ENCODE results near the gene FOLR2.
A peak's percentile ranks its signal among the peaks of the same experiment; 100 is the strongest.

Gene FOLR2

DNA sequence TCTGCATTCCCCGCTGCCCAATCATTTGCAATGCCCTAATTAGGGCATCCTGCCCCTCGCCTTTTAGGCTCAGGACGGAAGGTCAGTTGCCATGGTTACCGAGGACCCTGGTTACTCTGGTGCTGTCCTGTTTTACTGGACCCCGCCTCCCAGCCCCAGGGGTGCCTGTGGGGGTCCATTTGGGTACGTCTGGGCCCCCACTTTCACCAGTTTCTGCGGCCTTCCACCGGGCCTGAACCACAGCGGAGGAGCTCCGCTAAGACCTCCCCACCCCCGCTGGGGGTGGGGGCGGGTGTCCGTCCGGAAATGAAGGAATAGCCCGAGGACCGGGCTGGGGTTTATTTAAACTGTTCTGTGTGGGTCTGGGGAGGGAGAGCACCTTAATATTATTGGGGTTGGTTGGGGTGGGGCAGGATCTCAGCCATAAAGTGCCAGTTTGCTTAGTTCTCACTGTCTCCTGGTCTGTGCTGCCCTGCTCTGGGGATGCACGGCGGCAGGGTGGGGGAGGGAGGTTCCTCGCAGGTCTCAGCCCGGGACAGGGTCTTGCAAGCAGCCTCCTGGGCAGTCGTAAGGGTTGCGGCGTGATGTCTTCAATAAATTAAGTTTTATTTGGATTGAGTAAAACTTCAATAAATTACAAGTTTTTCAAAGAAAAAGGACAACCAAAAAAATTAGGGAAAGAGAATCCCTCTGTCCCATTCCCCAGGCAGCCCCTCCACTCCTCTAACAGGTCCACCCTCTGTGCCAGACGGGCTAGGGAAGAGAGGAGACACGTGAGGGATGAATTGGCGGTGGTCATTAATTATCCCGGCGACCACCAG, 22.1 kb downstream of the FOLR2 start:
- DNase-seq (ENCODE audit: low read depth, low spot score), result no peak
- POLR2A ChIA-PET, result interaction anchor here (0.7 to 2.4 kb wide), 3 partner anchors 11 to 114 kb away, joined by 4 to 16 read pairs (median 6); partner anchors contain the start of gene INPPL1
- TF ChIP-seq, protein P1, sequence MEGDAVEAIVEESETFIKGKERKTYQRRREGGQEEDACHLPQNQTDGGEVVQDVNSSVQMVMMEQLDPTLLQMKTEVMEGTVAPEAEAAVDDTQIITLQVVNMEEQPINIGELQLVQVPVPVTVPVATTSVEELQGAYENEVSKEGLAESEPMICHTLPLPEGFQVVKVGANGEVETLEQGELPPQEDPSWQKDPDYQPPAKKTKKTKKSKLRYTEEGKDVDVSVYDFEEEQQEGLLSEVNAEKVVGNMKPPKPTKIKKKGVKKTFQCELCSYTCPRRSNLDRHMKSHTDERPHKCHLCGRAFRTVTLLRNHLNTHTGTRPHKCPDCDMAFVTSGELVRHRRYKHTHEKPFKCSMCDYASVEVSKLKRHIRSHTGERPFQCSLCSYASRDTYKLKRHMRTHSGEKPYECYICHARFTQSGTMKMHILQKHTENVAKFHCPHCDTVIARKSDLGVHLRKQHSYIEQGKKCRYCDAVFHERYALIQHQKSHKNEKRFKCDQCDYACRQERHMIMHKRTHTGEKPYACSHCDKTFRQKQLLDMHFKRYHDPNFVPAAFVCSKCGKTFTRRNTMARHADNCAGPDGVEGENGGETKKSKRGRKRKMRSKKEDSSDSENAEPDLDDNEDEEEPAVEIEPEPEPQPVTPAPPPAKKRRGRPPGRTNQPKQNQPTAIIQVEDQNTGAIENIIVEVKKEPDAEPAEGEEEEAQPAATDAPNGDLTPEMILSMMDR (IDR thresholded peaks at IDR 0.05; ENCODE audit: insufficient read depth, low read length, missing control alignments), result no peak
- H3K4me3 ChIP-seq (ENCODE audit: low read depth, low read length), result no peak overlapping the region; the same call in 1 of the 2 replicates
- CTCF ChIA-PET, result interaction anchor here (0.7 to 5.9 kb wide), 18 partner anchors 7 to 262 kb away, joined by 3 to 76 read pairs (median 5); partner anchors contain the start of genes FOLR2 and INPPL1

DNA sequence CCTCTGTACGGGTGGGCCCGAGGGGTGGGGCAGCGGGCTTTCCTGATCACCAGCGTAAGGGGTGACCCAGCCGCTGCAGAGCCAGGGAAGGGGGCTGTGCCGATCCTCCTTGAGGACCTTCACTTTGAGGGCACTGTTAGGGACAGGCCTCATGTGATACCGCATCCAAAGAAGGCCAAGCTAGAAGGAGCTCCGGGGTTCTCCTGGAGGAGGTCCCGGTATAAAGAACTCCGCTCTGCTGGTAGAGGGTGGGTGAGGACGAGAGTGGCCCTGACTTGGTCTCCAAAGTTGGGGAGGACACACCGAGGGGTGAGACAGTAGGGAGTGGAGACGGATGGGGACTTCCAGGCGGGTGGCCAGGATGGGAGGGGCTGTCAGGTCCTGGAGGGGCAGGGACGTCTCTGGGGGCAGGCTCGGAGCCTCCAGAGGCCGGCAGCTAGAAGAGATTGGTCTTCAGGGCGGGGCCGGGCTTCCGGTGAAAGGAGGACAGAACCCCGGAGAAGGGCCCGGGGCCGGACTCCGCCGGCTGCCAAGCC, 22.8 kb downstream of the FOLR2 start:
- POLR2A ChIA-PET, result interaction anchor here (0.7 to 2.4 kb wide), 3 partner anchors 10 to 15 kb away, joined by 3 to 16 read pairs (median 6); partner anchors contain the start of gene INPPL1
- TF ChIP-seq, protein P1 (IDR thresholded peaks at IDR 0.05; ENCODE audit: insufficient read depth, low read length, missing control alignments), result no peak
- H3K4me3 ChIP-seq (ENCODE audit: low read depth, low read length), result peak overlapping the region; percentile 38
- CTCF ChIA-PET, result interaction anchor here (0.7 to 5.9 kb wide), 5 partner anchors 11 to 214 kb away, joined by 3 to 76 read pairs (median 24); partner anchors contain the start of gene INPPL1
- DNase-seq (ENCODE audit: low read depth, low spot score), result no peak

DNA sequence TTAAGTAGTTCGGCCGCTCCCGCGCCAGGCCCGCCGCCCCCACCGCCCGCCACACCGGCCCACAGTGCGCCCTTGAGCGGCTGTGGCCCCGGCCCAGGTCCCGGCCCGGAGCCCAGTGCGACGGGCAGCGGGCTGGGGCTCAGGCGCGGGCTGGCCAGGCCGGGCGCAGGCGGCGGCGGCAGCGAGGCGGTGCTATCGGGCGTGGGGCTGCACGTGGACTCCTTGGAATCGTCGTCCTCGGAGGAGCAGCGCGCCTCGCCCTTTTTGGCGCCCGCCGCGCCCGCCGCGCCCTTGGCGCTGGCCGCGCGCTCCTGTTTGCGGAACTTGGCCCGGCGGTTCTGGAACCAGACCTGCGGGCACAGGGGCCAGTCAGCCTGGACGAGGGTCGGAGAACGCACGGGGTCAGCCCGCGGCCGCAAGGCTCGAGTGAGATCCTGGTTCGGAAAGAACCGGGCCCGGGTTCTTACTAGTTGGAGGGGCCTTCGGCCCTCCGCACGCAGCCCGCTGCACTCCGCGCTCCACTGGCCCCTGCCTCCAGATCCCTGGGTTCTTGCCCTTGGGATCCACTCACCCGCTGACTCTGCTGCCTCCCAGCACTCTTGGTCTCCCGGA, 23.4 kb downstream of the FOLR2 start:
- CTCF ChIA-PET, result interaction anchor here (0.7 to 6.8 kb wide), 12 partner anchors 10 to 191 kb away, joined by 3 to 76 read pairs (median 4); partner anchors contain the start of gene INPPL1
- peak overlapping the region; percentile 38; the same call in 1 of the 2 replicates for H3K4me3 ChIP-seq (ENCODE audit: low read depth, low read length)
- POLR2A ChIA-PET, result interaction anchor here (0.7 to 2.4 kb wide), 5 partner anchors 9 to 15 kb away, joined by 3 to 16 read pairs (median 4); partner anchors contain the start of gene INPPL1
- TF ChIP-seq, protein P1 (IDR thresholded peaks at IDR 0.05; ENCODE audit: insufficient read depth, low read length, missing control alignments), result no peak
- DNase-seq (ENCODE audit: low read depth, low spot score), result no peak

DNA sequence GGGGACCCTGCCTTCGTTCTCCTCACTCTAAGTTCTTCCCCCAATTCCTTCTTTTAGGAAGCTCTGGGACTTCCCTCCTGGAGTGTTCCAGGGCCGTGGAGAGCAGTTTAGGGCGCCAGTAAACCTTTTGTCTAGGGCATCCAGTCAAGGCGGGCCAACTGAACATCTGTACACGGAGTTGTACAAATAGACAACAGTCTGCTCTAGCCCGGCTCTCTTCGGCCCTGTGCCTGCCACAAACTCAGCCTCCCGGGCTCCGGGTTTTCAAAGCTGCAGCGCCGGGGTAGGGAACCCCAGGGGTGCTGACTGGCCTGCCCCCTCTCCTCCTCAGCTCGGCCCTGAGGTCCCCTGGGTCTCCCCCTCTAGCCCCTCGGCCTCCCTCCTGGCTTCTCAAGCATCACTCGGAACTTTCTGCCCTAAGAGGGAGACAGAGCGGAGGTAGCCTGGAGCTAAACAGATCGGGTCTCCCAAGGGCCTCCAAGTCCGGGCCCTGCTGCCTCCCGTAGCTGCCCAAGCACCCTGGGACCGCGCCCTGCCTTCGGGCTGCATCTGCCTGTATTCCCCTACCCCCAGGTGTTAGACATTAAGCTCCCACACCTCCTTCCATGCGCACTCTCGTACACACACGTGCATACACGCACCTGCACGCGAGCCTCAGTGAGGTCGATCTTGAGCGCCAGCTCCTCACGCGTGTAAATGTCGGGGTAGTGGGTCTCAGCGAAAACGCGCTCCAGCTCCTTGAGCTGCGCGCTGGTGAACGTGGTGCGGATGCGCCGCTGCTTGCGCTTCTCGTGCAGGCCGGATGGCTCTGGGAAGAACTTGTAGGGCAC, 24.1 kb downstream of the FOLR2 start:
- ChIA-PET CTCF (interaction anchor here (0.7 to 6.8 kb wide), 11 partner anchors 10 to 263 kb away, joined by 3 to 44 read pairs (median 4); no protein-coding TSS in a partner anchor), POLR2A (interaction anchor here (0.6 to 1.4 kb wide), 4 partner anchors 8 to 190 kb away, joined by 3 to 6 read pairs (median 4); partner anchors contain the start of gene INPPL1)
- TF ChIP-seq, protein P1 (IDR thresholded peaks at IDR 0.05; ENCODE audit: insufficient read depth, low read length, missing control alignments), result no peak
- H3K4me3 ChIP-seq (ENCODE audit: low read depth, low read length), result peak overlapping the region; percentile 38; the same call in 1 of the 2 replicates
- no peak for DNase-seq (ENCODE audit: low read depth, low spot score)

DNA sequence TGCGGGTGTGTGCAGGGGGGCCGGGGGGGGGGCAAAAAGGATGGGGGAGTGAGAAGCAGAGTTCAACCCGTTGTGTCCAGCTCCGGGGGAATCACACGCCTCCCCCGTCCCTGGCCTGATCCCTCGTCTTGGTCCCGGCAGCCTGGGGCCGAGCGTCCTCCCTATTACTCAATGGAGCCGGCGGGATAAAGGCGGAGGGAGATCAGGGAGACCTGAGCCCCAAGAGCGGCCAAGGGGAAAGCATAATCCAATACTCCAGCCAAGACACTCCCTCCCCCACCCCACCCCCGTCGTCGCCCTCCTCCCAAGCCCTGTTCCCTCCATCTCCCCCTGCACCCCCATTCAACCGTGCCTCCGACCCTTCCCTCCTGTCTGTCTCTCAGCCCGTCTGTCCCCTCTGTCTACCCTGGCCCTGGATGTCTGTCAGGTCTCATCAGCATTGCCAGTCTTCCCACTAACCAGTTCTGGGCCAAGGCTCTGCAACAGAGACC, 24.7 kb downstream of the FOLR2 start:
- CTCF ChIA-PET, result interaction anchor here (0.7 to 6.8 kb wide), 6 partner anchors 112 to 264 kb away, joined by 3 to 44 read pairs (median 4); no protein-coding TSS in a partner anchor
- POLR2A ChIA-PET, result interaction anchor here (0.6 to 1.4 kb wide), 4 partner anchors 8 to 190 kb away, joined by 3 to 6 read pairs (median 4); partner anchors contain the start of gene INPPL1

More for the DNA sequence above, 24.7 kb downstream of the FOLR2 start:
- TF ChIP-seq, protein P1 (IDR thresholded peaks at IDR 0.05; ENCODE audit: insufficient read depth, low read length, missing control alignments), result no peak
- no peak for DNase-seq (ENCODE audit: low read depth, low spot score)
- no peak overlapping the region for H3K4me3 ChIP-seq (ENCODE audit: low read depth, low read length)
